ENCODE results near the gene CYP24A1. TPM values are rescaled to one million over a fixed set of nuclear protein-coding genes. Genes with fewer than 3 reads are reported as not detected.
A peak's percentile ranks its signal among the peaks of the same experiment; 100 is the strongest.

CYP24A1 gene
- total RNA-seq, 3 donors from 2014 or later, result not detected

GRCh38 chr20:54148947-54149764, 24.6 kb downstream of the CYP24A1 start:
- intact Hi-C loops (cut with DNase I, micrococcal nuclease), result no loop called here
- no peaks in the 10 kb centered on the region for H3K4me1 ChIP-seq (ENCODE audit: low read depth)
- DNase-seq (peak in 1 of 3 donors; percentile 94), ATAC-seq (peak; percentile 99)
- no peak overlapping the region for H3K4me3 ChIP-seq
- TF ChIP-seq CTCF (IDR thresholded peaks at IDR 0.05), result no peak
- no peaks in the 10 kb centered on the region for H3K9me3 ChIP-seq
- H3K36me3 ChIP-seq (ENCODE audit: low read depth), result no peaks in the 10 kb centered on the region

DNA sequence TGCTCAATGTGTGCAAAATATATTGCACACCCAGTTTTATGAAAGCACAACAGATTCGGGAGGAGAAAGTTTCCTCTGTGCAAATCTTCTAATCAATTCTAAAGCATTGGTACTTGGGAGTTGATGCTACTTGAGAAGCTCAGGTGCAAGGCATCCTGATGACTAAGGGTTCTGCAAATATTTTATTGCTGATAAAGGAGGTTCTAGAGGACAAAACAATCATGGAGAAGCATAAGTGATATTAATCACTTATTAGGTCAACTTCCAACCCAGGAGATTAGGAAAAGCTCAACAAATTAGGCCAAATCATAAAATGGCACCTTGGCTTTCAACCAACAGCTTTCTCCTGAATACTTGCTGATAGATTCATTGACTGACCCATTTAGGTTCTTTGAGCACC, 27.1 kb downstream of the CYP24A1 start:
- DNase-seq (no peak), ATAC-seq (no peak)
- H3K4me1 ChIP-seq (ENCODE audit: low read depth), result no peaks in the 10 kb centered on the region
- H3K4me3 ChIP-seq, result no peak overlapping the region
- H3K36me3 ChIP-seq (ENCODE audit: low read depth), result no peaks in the 10 kb centered on the region
- intact Hi-C loops (cut with DNase I, micrococcal nuclease), result no loop called here
- no peak for TF ChIP-seq CTCF (IDR thresholded peaks at IDR 0.05)
- H3K9me3 ChIP-seq, result no peaks in the 10 kb centered on the region

GRCh38 chr20:54144847-54145414, 28.9 kb downstream of the CYP24A1 start:
- no peaks in the 10 kb centered on the region for H3K36me3 ChIP-seq (ENCODE audit: low read depth)
- TF ChIP-seq CTCF (IDR thresholded peaks at IDR 0.05), result no peak
- no peak overlapping the region for H3K4me3 ChIP-seq
- H3K9me3 ChIP-seq, result no peaks in the 10 kb centered on the region
- DNase-seq (no peak), ATAC-seq (no peak)
- H3K4me1 ChIP-seq (ENCODE audit: low read depth), result no peaks in the 10 kb centered on the region
- intact Hi-C loops (cut with DNase I, micrococcal nuclease), result no loop called here

- H3K9me3 ChIP-seq, result no peaks in the 10 kb centered on the region
- no peaks in the 10 kb centered on the region for H3K4me1 ChIP-seq (ENCODE audit: low read depth)
- intact Hi-C loops (cut with DNase I, micrococcal nuclease), result no loop called here
- DNase-seq (no peak), ATAC-seq (no peak)
- H3K4me3 ChIP-seq, result no peak overlapping the region
- TF ChIP-seq CTCF (IDR thresholded peaks at IDR 0.05), result no peak
- no peaks in the 10 kb centered on the region for H3K36me3 ChIP-seq (ENCODE audit: low read depth)
Measured at GRCh38 chr20:54140927-54141566, 32.7 kb downstream of the CYP24A1 start.

DNA sequence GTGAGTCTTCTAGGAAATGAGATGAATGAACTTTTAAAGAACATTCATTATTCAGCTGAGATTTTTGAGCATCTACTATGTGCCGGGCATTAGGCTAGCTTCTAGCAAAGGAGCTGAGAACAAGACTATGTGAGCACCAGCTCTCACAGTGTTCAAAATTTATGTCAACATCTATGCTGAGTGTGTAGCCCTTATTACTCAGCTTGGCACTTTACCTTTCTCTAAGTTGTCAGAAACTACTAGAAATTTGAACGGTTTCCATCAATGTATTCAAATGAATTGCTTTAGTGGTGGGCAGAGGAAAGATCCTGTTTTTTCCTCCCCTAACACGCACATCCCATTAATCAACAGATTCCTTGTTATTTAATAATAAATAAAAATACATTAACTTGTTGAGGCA, 33.3 kb downstream of the CYP24A1 start:
- Histone ChIP-seq H3K4me1 (ENCODE audit: low read depth) (no peaks in the 10 kb centered on the region), H3K4me3 (no peak overlapping the region), H3K36me3 (ENCODE audit: low read depth) (no peaks in the 10 kb centered on the region), H3K9me3 (no peaks in the 10 kb centered on the region)
- DNase-seq (no peak), ATAC-seq (no peak)
- intact Hi-C loops (cut with DNase I, micrococcal nuclease), result no loop called here
- TF ChIP-seq CTCF (IDR thresholded peaks at IDR 0.05), result no peak
